HL-60 (cell line): ENCODE results near the gene ARHGAP45.

Source experiments
- DNase-seq, 2 experiments: peaks; one replicate each; pipeline ENCODE4 v3.0.0-alpha.2; 2010 to 2020; ENCODE audit warnings: low read depth in 1 of 2, low spot score in 1 of 2
- H3K27ac ChIP-seq: fragments of 250-450 bp; sonication (Bioruptor Pico); replicated peaks from 2 replicates; pipeline ENCODE4 v1.5.1; 2020; ENCODE audit warnings: mild to moderate bottlenecking, moderate library complexity
- H3K27me3 ChIP-seq: fragments of 250-450 bp; sonication (Bioruptor Pico); 2 replicates; pipeline ENCODE4 v1.5.1; 2021; ENCODE audit warnings: mild to moderate bottlenecking, moderate library complexity; ENCODE audit not compliant: insufficient read depth, poor library complexity, severe bottlenecking
- H3K4me3 ChIP-seq: replicated peaks from 2 replicates; pipeline ENCODE4 v1.5.1; 2011; ENCODE audit warnings: mild to moderate bottlenecking, control low read depth, low read length; ENCODE audit not compliant: insufficient read depth
- CTCF ChIP-seq: IDR thresholded peaks from one replicate; pipeline ENCODE4 v1.5.1; 2011; ENCODE audit warnings: low read length, control low read depth, inconsistent platforms; ENCODE audit not compliant: insufficient read depth
- GABPA ChIP-seq: IDR thresholded peaks from 2 replicates; pipeline ENCODE4 v1.6.1; 2012; ENCODE audit warnings: low read depth
- POLR2AphosphoS5 ChIP-seq: IDR thresholded peaks from 2 replicates; pipeline ENCODE4 v1.6.1; 2012; ENCODE audit warnings: low read depth
- REST ChIP-seq: IDR thresholded peaks from 2 replicates; pipeline ENCODE4 v1.6.1; 2012; ENCODE audit warnings: low read depth; ENCODE audit not compliant: insufficient replicate concordance
- SPI1 ChIP-seq: IDR thresholded peaks from 2 replicates; pipeline ENCODE4 v1.6.1; 2012; ENCODE audit warnings: low read depth, mild to moderate bottlenecking, borderline replicate concordance

The ARHGAP45 gene

GRCh38 chr19:1057176-1057855, 9.7 kb upstream of the ARHGAP45 start:
- TF ChIP-seq SPI1 (no peak), POLR2AphosphoS5 (no peak), CTCF (peak; percentile 9), GABPA (no peak), REST (no peak)
- Histone ChIP-seq H3K27me3 (no peaks in the 10 kb centered on the region), H3K27ac (no peak overlapping the region), H3K4me3 (no peak overlapping the region)
- DNase-seq = peak in 1 of 2 experiments; percentile 46

GRCh38 chr19:1058112-1058511, 8.9 kb upstream of the ARHGAP45 start:
- TF ChIP-seq REST (no peak), SPI1 (no peak)
- Histone ChIP-seq H3K27me3 (no peaks in the 10 kb centered on the region), H3K4me3 (no peak overlapping the region), H3K27ac (no peak overlapping the region)
- DNase-seq = no peak

GRCh38 chr19:1060689-1061088, 6.3 kb upstream of the ARHGAP45 start:
- H3K4me3 ChIP-seq = no peak overlapping the region

More at GRCh38 chr19:1060689-1061088, 6.3 kb upstream of the ARHGAP45 start:
- H3K27me3 ChIP-seq = no peaks in the 10 kb centered on the region
- no peak for DNase-seq
- TF ChIP-seq REST = no peak
- TF ChIP-seq SPI1 = no peak
- TF ChIP-seq POLR2AphosphoS5 = no peak
- no peak for TF ChIP-seq CTCF
- TF ChIP-seq GABPA = no peak
- no peak overlapping the region for H3K27ac ChIP-seq
